IgD-negative memory B cell (primary cell): Measurements from ENCODE around the gene PPP1R13B. TPM values are rescaled to one million over a fixed set of nuclear protein-coding genes. Genes with fewer than 3 reads are reported as not detected.
A peak's percentile ranks its signal among the peaks of the same experiment; 100 is the strongest.
"Not testable (repeated sequence)": the region's sequence is repeated elsewhere in the genome, so short reads cannot be mapped to it uniquely, and the experiment has no call there.

Source experiments
- H3K27ac Mint-ChIP-seq, 3 donors: one replicate each; pipeline ENCODE4 v1.8.0; 2020 to 2022; ENCODE audit warnings: mild to moderate bottlenecking in 3 of 3, mixed read lengths in 3 of 3, moderate library complexity in 1 of 3
- H3K27me3 Mint-ChIP-seq: one replicate; pipeline ENCODE4 v1.8.0; 2021; ENCODE audit warnings: mixed read lengths
- H3K36me3 Mint-ChIP-seq: one replicate; pipeline ENCODE4 v1.8.0; 2020; ENCODE audit warnings: mild to moderate bottlenecking, mixed read lengths
- H3K4me1 Mint-ChIP-seq, 3 donors: one replicate each; pipeline ENCODE4 v1.8.0; 2020 to 2022; ENCODE audit warnings: mixed read lengths in 3 of 3, mild to moderate bottlenecking in 1 of 3
- H3K4me3 Mint-ChIP-seq, 4 donors: one replicate each; pipeline ENCODE4 v1.8.0; 2020 to 2022; ENCODE audit warnings: mild to moderate bottlenecking in 4 of 4, mixed read lengths in 4 of 4, moderate library complexity in 3 of 4
- H3K9me3 Mint-ChIP-seq, 3 donors: one replicate each; pipeline ENCODE4 v1.8.0; 2020 to 2021; ENCODE audit warnings: mixed read lengths in 3 of 3, mild to moderate bottlenecking in 1 of 3
- polyA plus RNA-seq: library from polyadenylated mRNA; unstranded; fragments of 300-500 nt; fragmentation: Illumina TruSeq; gene quantifications from one replicate; pipeline ENCODE4 v1.2.3, GENCODE V29; 2021

PPP1R13B gene, protein sequence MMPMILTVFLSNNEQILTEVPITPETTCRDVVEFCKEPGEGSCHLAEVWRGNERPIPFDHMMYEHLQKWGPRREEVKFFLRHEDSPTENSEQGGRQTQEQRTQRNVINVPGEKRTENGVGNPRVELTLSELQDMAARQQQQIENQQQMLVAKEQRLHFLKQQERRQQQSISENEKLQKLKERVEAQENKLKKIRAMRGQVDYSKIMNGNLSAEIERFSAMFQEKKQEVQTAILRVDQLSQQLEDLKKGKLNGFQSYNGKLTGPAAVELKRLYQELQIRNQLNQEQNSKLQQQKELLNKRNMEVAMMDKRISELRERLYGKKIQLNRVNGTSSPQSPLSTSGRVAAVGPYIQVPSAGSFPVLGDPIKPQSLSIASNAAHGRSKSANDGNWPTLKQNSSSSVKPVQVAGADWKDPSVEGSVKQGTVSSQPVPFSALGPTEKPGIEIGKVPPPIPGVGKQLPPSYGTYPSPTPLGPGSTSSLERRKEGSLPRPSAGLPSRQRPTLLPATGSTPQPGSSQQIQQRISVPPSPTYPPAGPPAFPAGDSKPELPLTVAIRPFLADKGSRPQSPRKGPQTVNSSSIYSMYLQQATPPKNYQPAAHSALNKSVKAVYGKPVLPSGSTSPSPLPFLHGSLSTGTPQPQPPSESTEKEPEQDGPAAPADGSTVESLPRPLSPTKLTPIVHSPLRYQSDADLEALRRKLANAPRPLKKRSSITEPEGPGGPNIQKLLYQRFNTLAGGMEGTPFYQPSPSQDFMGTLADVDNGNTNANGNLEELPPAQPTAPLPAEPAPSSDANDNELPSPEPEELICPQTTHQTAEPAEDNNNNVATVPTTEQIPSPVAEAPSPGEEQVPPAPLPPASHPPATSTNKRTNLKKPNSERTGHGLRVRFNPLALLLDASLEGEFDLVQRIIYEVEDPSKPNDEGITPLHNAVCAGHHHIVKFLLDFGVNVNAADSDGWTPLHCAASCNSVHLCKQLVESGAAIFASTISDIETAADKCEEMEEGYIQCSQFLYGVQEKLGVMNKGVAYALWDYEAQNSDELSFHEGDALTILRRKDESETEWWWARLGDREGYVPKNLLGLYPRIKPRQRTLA
- polyA plus RNA-seq = 1.8 TPM

DNA sequence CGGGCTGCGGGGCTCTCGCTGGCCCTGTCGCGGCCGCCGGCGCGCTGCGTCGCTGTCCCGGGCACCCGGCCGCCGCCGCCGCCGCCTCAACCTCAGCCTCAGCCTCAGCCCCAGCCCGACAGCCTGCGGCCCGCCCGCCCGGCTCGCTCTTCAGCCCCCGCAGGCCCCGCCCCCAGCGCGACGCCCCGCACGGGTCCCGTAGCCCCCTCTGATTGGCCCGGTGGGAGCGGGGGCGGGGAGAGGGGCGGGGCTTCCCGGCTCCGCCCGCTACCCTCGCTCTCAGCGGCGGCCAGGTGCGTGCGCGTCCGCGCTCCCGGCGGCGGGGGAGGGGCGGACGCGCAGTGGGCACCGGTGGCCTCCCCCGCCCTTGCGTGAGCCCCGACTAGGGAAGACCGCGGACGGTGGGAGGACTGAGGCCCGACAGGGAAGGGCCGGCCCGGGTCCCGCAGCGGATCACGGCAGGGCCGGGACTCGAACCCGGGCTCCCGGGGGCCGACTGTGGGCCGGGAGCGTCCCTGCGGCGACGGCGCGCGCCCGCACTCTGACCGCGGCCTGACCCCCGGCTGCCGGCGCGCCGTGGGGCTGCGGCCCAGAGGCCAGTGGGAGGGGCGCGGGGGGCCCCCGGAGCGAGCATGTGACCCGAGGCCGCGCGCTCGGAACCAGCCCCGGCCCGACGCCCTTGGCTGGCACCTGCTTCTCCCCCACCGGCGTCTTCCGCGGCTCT lies at the start of gene PPP1R13B:
PPP1R13B (minus strand) TSS at position 125 of the 724 bp plus-strand sequence. CDS start 268 bp downstream, outside the sequence.
- H3K36me3 Mint-ChIP-seq = no peaks in the 10 kb centered on the region

DNA sequence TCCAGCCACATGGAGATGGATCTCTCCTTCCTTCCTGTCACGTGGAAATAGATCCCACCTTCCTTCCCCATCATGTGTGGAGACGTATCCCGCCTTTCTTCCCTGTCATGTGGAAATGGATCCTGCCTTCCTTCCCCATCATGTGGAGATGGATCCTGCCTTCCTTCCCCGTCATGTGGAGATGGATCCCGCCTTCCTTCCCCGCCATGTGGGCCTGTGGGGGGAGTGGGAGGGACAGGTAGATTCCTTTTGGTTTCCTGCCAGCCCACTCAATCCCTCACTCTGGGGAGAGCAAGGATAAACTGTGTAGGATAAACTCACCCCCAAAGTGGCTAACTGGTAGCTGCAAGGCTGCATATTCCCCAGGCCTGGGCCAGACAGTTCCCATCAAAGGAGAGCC lies 49.2 kb upstream of the PPP1R13B start:
- H3K36me3 Mint-ChIP-seq = peaks cover 2% of the 10 kb centered on the region
- H3K4me1 Mint-ChIP-seq = peaks cover 0 to 2% (median 2%) of the 10 kb centered on the region in 3 donors
- H3K27me3 Mint-ChIP-seq = peaks cover 5% of the 10 kb centered on the region
- H3K27ac Mint-ChIP-seq = no peak overlapping the region
- no peaks in the 10 kb centered on the region for H3K9me3 Mint-ChIP-seq
- no peak overlapping the region for H3K4me3 Mint-ChIP-seq

More for the DNA sequence above, at the start of gene PPP1R13B:
- peaks cover 12 to 19% (median 14%) of the 10 kb centered on the region in 3 donors for H3K4me1 Mint-ChIP-seq
- peak within 1 kb of the TSS; percentile 90 to 96 (median 92) for H3K4me3 Mint-ChIP-seq
- no peaks in the 10 kb centered on the region for H3K27me3 Mint-ChIP-seq
- no peaks in the 10 kb centered on the region for H3K9me3 Mint-ChIP-seq
- H3K27ac Mint-ChIP-seq = peak within 1 kb of the TSS; percentile 78 to 85 (median 81)

DNA sequence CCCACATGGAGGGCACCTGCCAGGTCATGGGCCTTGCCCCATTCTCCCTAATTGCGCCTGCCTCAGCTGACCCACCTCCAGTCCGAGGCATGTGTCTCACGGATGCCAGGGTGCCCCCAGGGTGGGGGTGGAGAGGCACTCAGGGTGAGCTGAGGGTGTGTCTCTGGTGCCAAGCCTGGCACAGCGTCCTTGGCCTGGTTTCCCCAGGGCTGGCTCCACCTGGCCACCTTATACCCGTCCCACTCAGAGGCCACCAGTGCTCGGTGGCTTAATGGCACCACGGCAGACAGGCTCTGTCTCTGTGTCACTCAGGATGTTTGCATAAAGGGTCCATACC lies 47.3 kb upstream of the PPP1R13B start:
- Mint-ChIP-seq H3K4me1 (no peaks in the 10 kb centered on the region), H3K4me3 (no peak overlapping the region), H3K27me3 (peaks cover 3% of the 10 kb centered on the region), H3K27ac (no peak overlapping the region), H3K36me3 (peaks cover 2% of the 10 kb centered on the region), H3K9me3 (no peaks in the 10 kb centered on the region)

DNA sequence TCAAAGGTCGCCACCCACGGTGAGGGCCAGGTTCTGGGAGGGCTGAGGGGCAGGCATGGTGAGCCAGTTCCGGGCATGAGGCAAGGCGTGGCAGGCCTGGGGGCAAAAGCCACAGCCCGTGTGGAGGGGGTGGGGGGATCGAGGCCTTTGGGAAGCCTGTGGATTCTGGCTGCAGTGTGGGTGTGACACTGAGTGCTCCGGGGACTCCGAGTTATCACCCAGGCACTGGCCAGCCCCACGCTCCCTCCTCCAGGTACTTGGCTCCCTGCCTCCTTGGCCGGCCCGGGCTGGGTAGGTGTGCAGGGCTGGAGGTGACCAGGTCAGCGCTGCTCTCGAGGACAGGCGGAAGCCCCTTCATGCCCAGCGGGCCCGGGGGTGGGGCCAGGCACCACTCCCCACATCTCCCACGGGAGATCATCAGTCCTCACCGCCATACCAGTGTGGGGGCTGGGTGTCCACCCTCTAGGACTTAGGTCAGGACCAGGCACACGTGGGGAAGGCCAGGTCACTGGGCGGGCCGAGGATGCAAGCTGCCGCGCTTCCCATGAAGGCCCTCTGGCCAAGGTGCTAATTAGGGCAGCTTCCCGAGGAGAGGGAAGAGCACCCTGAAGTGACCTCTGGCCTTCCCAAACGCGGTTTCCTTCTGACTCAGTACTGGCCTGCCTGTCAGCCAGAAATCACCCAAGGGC lies 46.8 kb upstream of the PPP1R13B start:
- peaks cover 2% of the 10 kb centered on the region for H3K36me3 Mint-ChIP-seq
- peak overlapping the region in 1 of 3 donors; percentile 67 for H3K27ac Mint-ChIP-seq
- no peaks in the 10 kb centered on the region for H3K9me3 Mint-ChIP-seq
- no peaks in the 10 kb centered on the region for H3K4me1 Mint-ChIP-seq
- peaks cover 3% of the 10 kb centered on the region for H3K27me3 Mint-ChIP-seq
- H3K4me3 Mint-ChIP-seq = no peak overlapping the region

DNA sequence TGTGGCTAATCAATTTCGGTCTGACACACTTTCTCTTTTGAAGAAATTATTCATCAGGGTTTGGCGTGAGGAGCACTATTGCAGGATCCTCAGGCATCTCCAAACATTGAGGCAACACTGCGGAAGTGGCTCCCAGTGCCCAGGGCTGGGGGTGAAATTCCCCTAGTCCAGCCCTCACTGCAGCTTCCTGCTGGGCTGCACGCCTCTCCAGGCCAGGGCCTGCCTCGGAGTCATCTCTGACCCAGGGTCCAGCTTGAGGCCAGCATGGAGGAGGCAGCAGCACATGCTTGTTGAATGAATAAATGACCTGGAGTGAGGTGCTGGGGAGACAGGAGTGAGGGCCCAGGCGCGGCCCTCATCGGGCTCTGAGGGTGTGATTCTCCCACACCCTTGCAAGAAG lies 44.9 kb upstream of the PPP1R13B start:
- H3K9me3 Mint-ChIP-seq = no peaks in the 10 kb centered on the region
- no peaks in the 10 kb centered on the region for H3K36me3 Mint-ChIP-seq
- H3K4me1 Mint-ChIP-seq = no peaks in the 10 kb centered on the region
- no peaks in the 10 kb centered on the region for H3K27me3 Mint-ChIP-seq
- no peak overlapping the region for H3K4me3 Mint-ChIP-seq
- H3K27ac Mint-ChIP-seq = no peak overlapping the region

DNA sequence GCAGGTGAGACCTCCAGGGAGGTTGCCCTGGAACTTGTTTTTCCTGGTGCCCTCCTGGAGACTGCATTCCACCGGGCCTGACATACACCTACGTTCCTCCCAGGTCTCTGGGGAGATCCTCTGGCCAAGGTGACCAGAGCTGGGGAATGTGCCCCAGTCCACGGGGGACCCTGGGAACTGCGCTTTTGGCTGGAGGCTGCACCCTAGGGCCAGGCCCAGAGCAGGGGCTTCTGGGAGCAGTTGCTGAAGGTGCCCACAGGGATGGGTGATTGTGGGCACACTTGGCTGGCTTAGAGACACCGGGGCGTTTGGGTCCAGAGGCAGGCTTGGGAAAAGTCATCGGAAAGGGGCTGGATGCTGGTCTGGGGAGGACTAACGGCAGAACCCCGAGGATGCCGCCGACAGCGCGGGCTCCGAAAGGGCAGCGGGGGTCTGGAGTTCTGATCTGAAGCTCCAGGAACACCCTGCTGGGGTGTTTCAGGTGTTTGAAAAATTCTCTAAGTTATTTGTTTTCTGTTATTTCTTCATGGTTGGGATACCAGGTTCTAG lies 44.4 kb upstream of the PPP1R13B start:
- H3K4me3 Mint-ChIP-seq = no peak overlapping the region
- H3K27ac Mint-ChIP-seq = no peak overlapping the region
- H3K27me3 Mint-ChIP-seq = no peaks in the 10 kb centered on the region
- H3K9me3 Mint-ChIP-seq = no peaks in the 10 kb centered on the region
- no peaks in the 10 kb centered on the region for H3K4me1 Mint-ChIP-seq
- no peaks in the 10 kb centered on the region for H3K36me3 Mint-ChIP-seq

DNA sequence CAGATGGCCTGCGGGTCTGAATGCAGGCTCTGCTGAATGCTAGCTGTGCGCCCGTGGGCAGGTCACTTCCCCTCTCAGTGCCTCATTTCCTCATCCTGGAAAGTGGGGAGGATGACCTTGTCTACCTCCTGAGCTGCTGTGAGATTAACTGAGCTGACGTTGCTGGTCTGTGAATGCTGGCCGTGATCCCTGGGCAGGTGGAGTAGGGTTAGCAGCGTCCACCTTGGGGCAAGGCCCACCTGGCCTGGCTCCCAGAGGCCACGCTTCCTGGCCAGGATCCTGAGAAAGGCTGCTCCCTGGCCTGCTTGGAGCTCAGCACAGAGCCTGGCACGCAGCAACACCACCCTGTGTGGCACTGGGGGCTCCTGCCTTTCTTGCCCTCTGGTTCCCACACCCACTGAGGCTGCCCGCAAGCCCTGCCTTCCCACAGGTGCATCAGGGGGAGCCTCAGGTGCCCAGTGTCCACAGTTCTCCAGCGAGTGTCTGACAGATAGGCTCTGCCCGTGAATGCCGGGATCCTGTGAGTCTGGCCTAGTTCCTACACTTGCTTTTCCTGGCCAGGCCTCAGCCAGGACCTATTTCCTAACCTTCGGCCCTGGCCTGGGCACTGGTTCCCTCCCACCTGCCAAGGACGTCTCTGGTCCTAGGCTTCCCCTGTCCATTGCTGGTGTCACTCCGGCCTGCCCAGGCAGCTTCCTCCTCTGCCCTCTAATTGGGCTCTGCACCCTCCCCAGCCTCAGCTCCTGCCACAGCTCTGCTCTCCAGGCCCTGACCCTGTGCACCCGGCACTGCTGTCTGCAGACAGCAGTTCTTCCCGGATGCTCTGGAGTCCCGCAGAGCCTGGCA lies 43.7 kb upstream of the PPP1R13B start:
- Mint-ChIP-seq H3K27me3 (no peaks in the 10 kb centered on the region), H3K4me3 (no peak overlapping the region), H3K36me3 (no peaks in the 10 kb centered on the region), H3K4me1 (no peaks in the 10 kb centered on the region), H3K9me3 (no peaks in the 10 kb centered on the region), H3K27ac (no peak overlapping the region)

DNA sequence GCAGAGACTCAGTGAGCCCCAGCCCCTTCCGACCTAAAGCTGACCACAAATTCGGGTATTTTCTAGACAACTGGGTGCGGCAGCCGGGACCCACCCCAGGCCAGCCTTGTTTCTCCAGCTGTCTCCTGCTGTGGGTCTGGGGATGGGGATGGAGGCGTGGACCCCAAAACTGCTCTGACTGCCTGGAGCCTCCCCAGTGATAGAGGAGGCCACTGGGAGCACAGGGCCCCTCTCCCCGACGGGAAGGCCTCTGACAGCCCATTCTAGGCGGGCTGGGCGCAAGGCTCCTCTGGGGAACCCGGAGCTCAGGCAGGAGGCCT lies 42.6 kb upstream of the PPP1R13B start:
- Mint-ChIP-seq H3K4me3 (no peak overlapping the region), H3K27me3 (no peaks in the 10 kb centered on the region), H3K9me3 (no peaks in the 10 kb centered on the region), H3K36me3 (no peaks in the 10 kb centered on the region), H3K4me1 (no peaks in the 10 kb centered on the region), H3K27ac (no peak overlapping the region)

DNA sequence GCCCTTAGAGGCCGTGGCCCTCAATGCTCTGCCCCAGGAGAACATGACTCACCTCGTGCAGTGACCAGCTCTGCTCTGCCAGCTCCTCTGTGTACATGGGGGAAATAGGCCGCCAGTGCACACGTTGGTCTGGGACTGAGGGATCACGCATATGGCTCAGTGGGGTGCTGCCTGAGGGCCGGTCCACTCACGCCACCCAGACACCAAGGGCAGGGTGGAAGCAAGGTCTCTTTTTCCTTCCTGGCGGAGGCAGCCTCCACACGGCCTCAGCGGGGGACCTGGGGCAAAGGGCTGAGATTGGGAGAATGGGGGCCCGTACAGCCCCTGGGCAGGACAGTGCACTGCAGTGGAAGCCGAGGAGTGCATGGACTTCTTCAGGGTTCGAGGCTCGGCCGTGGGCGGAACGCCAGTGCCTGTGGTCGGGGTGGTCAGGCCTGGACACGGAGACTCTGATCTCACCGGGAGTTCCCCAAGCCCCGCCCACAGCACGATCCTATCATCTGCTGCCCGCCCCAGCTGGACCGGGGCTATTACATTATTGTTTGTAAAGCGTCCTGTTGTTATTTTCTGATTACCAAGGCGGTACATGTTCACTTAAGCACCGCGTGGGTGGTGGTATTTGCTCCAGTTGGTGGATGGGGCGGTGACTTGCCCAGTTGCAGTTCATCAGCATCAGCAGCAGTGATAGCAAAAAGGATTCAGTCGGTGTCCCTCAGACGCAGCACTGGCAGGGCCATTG lies 42.1 kb upstream of the PPP1R13B start:
- Mint-ChIP-seq H3K27me3 (no peaks in the 10 kb centered on the region), H3K36me3 (no peaks in the 10 kb centered on the region), H3K4me3 (no peak overlapping the region), H3K4me1 (no peaks in the 10 kb centered on the region), H3K27ac (no peak overlapping the region), H3K9me3 (no peaks in the 10 kb centered on the region)

DNA sequence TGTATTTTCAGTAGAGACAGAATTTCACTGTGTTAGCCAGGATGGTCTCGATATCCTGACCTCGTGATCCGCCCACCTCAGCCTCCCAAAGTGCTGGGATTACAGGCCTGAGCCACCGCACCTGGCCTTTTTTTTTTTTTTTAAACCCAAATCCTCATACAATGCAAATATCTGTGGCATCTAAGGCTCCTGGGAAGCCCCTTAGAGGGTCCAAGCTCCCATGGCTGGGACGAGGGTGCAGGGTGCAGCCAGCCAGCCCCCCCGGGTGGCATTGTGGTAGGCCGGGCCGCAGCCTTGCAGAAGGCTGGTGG lies 41.6 kb upstream of the PPP1R13B start:
- H3K4me3 Mint-ChIP-seq, H3K27ac Mint-ChIP-seq, H3K9me3 Mint-ChIP-seq: not testable (repeated sequence)

DNA sequence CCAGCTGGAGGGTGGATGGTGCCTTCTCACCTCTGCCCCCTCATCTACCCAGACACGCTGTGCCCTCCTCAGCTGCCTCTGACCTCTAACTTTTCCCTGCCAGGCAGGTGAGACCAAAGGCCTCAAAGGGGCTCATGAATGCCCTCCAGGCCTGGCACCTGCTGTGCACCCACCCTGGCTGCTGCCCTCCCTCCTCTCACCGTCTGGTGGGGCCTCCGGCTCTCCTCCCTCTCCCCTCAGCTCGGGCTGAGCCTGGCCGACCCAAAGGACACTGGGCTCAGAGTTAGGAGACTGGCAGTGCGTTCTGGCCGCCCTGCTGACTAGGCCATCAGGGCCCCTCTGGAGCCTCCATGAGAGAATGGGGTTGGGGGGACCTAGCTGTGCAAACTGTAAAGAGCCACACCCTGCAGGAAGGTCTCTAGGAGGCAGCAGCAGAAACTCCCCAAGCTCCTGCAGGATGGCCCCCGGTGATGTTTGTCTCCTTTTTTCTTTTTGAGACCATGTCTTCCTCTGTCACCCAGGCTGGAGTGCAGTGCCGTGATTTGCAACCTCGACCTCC lies 40.3 kb upstream of the PPP1R13B start:
- H3K27me3 Mint-ChIP-seq = no peaks in the 10 kb centered on the region
- H3K36me3 Mint-ChIP-seq = no peaks in the 10 kb centered on the region
- H3K4me3 Mint-ChIP-seq = no peak overlapping the region
- no peaks in the 10 kb centered on the region for H3K4me1 Mint-ChIP-seq
- H3K27ac Mint-ChIP-seq = no peak overlapping the region
- H3K9me3 Mint-ChIP-seq = no peaks in the 10 kb centered on the region

More for the DNA sequence above, 41.6 kb upstream of the PPP1R13B start:
- not testable (repeated sequence) for H3K4me1 Mint-ChIP-seq, H3K36me3 Mint-ChIP-seq, H3K27me3 Mint-ChIP-seq

DNA sequence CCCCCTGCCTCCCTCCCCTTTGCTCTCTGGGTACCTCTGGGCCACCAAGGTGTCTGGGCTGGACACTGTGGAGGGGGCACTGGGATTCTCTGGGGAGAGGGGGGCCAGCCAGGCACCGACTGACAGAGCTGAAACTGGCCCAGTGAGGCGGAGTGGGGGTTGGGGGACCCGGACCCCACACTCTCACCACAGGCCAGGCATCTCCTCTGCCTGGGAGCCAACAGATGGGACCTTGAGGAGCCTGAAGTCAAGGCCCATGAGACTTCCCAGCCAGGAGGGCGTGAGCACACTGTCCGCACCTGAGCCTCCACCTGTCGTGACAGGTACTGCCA lies 39.8 kb upstream of the PPP1R13B start:
- H3K4me1 Mint-ChIP-seq = no peaks in the 10 kb centered on the region
- no peaks in the 10 kb centered on the region for H3K27me3 Mint-ChIP-seq
- H3K36me3 Mint-ChIP-seq = no peaks in the 10 kb centered on the region
- no peaks in the 10 kb centered on the region for H3K9me3 Mint-ChIP-seq
- H3K27ac Mint-ChIP-seq = no peak overlapping the region
- H3K4me3 Mint-ChIP-seq = no peak overlapping the region
